Liver (tissue), 3 donors: ENCODE data around the gene CADPS.

Source experiments
- FOXA1 ChIP-seq: IDR thresholded peaks from 2 replicates; pipeline ENCODE4 v1.6.1; 2016; ENCODE audit warnings: antibody characterized with exemption
- GABPA ChIP-seq, 2 donors: IDR thresholded peaks in 1 of 2; conservative IDR thresholded peaks in 1 of 2; 2 replicates each; pipeline ENCODE4 v1.6.1; 2016; ENCODE audit warnings: antibody characterized with exemption in 2 of 2, mild to moderate bottlenecking in 1 of 2, moderate library complexity in 1 of 2
- RAD21 ChIP-seq, 2 donors: IDR thresholded peaks; 2 replicates each; pipeline ENCODE4 v1.6.1; 2016; ENCODE audit warnings: antibody characterized with exemption in 2 of 2, mild to moderate bottlenecking in 2 of 2
- SP1 ChIP-seq: IDR thresholded peaks from 2 replicates; pipeline ENCODE4 v1.6.1; 2018; ENCODE audit warnings: antibody characterized with exemption, mild to moderate bottlenecking
- TAF1 ChIP-seq: conservative IDR thresholded peaks from 2 replicates; pipeline ENCODE4 v1.6.1; 2016; ENCODE audit warnings: antibody characterized with exemption, mild to moderate bottlenecking
- TF ChIP-seq, protein P1 (sequence below): fragments of 150-350 bp; IDR thresholded peaks from 2 replicates; pipeline ENCODE4 v1.5.1; 2017; ENCODE audit warnings: improper control_type of control experiment, low read depth, low read length; ENCODE audit not compliant: missing input control
- TF ChIP-seq, protein P2 (sequence below): IDR thresholded peaks from 2 replicates; pipeline ENCODE4 v1.6.1; 2016; ENCODE audit warnings: antibody characterized with exemption
- TF ChIP-seq, protein P3 (sequence below): IDR thresholded peaks from 2 replicates; pipeline ENCODE4 v1.6.1; 2016; ENCODE audit warnings: antibody characterized with exemption, mild to moderate bottlenecking
- donor health status: healthy.
- donor health status: healthy.

DNA sequence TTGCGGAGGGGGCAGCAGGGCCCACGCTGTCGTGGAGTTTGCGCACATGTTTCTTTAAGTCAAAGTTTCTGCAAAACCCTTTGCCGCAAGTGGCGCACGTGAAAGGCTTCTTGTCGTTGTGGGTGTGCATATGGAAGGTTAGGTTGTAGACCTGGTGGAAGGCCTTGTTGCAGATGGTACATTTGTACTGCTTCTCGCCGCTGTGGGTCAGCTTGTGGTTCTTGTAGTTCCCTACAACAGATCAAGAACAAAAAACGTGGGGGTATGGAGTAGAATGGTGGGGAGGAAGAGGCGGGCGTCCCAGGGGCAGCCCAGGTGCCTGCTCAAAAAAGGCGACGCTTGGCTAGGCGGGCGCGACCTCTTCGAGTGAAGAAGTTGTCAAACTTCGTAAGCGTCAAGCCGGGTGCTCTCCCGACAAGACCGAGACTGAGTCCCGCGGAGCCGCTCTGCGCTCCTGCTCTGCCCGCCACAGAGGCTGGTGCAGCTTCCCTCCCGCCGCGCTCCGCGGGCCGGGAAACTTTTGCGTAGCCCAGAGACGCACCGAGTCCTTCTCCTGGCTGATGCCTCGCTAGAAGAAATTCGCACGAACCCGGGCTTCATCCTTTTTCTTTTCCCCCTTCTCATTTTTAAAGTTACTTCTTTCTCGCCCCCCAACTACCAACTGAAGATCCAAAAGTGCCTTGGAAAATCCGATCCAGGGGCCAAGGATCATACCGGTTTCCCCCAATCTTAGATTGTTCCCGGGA, 504.9 kb downstream of the CADPS start:
- TF ChIP-seq, protein P1, sequence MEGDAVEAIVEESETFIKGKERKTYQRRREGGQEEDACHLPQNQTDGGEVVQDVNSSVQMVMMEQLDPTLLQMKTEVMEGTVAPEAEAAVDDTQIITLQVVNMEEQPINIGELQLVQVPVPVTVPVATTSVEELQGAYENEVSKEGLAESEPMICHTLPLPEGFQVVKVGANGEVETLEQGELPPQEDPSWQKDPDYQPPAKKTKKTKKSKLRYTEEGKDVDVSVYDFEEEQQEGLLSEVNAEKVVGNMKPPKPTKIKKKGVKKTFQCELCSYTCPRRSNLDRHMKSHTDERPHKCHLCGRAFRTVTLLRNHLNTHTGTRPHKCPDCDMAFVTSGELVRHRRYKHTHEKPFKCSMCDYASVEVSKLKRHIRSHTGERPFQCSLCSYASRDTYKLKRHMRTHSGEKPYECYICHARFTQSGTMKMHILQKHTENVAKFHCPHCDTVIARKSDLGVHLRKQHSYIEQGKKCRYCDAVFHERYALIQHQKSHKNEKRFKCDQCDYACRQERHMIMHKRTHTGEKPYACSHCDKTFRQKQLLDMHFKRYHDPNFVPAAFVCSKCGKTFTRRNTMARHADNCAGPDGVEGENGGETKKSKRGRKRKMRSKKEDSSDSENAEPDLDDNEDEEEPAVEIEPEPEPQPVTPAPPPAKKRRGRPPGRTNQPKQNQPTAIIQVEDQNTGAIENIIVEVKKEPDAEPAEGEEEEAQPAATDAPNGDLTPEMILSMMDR, result no peak
- TF ChIP-seq TAF1 (no peak), FOXA1 (no peak), RAD21 (IDR thresholded peaks at IDR 0.05) (no peak), SP1 (no peak), GABPA (IDR thresholded peaks at IDR 0.05 in 1 of 2, conservative IDR thresholded peaks at IDR 0.05 in 1 of 2) (no peak)
- TF ChIP-seq, protein P2, sequence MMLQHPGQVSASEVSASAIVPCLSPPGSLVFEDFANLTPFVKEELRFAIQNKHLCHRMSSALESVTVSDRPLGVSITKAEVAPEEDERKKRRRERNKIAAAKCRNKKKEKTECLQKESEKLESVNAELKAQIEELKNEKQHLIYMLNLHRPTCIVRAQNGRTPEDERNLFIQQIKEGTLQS, result no peak
- TF ChIP-seq, protein P3, sequence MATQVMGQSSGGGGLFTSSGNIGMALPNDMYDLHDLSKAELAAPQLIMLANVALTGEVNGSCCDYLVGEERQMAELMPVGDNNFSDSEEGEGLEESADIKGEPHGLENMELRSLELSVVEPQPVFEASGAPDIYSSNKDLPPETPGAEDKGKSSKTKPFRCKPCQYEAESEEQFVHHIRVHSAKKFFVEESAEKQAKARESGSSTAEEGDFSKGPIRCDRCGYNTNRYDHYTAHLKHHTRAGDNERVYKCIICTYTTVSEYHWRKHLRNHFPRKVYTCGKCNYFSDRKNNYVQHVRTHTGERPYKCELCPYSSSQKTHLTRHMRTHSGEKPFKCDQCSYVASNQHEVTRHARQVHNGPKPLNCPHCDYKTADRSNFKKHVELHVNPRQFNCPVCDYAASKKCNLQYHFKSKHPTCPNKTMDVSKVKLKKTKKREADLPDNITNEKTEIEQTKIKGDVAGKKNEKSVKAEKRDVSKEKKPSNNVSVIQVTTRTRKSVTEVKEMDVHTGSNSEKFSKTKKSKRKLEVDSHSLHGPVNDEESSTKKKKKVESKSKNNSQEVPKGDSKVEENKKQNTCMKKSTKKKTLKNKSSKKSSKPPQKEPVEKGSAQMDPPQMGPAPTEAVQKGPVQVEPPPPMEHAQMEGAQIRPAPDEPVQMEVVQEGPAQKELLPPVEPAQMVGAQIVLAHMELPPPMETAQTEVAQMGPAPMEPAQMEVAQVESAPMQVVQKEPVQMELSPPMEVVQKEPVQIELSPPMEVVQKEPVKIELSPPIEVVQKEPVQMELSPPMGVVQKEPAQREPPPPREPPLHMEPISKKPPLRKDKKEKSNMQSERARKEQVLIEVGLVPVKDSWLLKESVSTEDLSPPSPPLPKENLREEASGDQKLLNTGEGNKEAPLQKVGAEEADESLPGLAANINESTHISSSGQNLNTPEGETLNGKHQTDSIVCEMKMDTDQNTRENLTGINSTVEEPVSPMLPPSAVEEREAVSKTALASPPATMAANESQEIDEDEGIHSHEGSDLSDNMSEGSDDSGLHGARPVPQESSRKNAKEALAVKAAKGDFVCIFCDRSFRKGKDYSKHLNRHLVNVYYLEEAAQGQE, result no peak
